Neural cell (in vitro differentiated cells): ENCODE data around the gene SPDEF. TPM values are rescaled to one million over a fixed set of nuclear protein-coding genes. Genes with fewer than 3 reads are reported as not detected.

Source experiments
- H2AFZ ChIP-seq: fragments of 200-600, 300-800 bp; sonication (generic), shearing (Covaris generic); 2 replicates; pipeline ENCODE4 v1.6.0; 2014; ENCODE audit warnings: low read depth, mild to moderate bottlenecking, antibody characterized with exemption, low read length, moderate library complexity
- H3F3A ChIP-seq: fragments of 200-600 bp; shearing (Covaris generic); 2 replicates; pipeline ENCODE4 v1.6.1; 2016; ENCODE audit warnings: mild to moderate bottlenecking, moderate library complexity, mixed read lengths, antibody characterized with exemption, low read length; ENCODE audit not compliant: insufficient read depth, poor library complexity, severe bottlenecking
- H3K27ac ChIP-seq: fragments of 200-600, 300-800 bp; sonication (generic), shearing (Covaris generic); 2 replicates; pipeline ENCODE4 v1.5.1; 2014; ENCODE audit warnings: mild to moderate bottlenecking, low read length, moderate library complexity
- H3K27me3 ChIP-seq: fragments of 300-800, 200-600 bp; sonication (generic), shearing (Covaris generic); 2 replicates; pipeline ENCODE4 v1.6.0; 2014; ENCODE audit warnings: mild to moderate bottlenecking, low read depth, low read length, moderate library complexity; ENCODE audit not compliant: insufficient read depth
- H3K36me3 ChIP-seq: fragments of 300-800, 200-600 bp; sonication (generic), shearing (Covaris generic); 2 replicates; pipeline ENCODE4 v1.5.1; 2014; ENCODE audit warnings: mild to moderate bottlenecking, antibody characterized with exemption, low read length, moderate library complexity; ENCODE audit not compliant: insufficient read depth
- H3K4me2 ChIP-seq: fragments of 300-800, 200-600 bp; sonication (generic), shearing (Covaris generic); 2 replicates; pipeline ENCODE4 v1.6.0; 2014; ENCODE audit warnings: mild to moderate bottlenecking, low read length
- H3K4me3 ChIP-seq: fragments of 300-800, 200-600 bp; sonication (generic), shearing (Covaris generic); 2 replicates; pipeline ENCODE4 v1.5.1; 2014; ENCODE audit warnings: mild to moderate bottlenecking, low read length, moderate library complexity
- H3K79me2 ChIP-seq: fragments of 200-600 bp; shearing (Covaris generic); replicated peaks from 2 replicates; pipeline ENCODE4 v1.6.0; 2014; ENCODE audit warnings: mild to moderate bottlenecking, low read length, moderate library complexity; ENCODE audit not compliant: insufficient read depth
- H3K9ac ChIP-seq: fragments of 300-800, 200-600 bp; sonication (generic), shearing (Covaris generic); 2 replicates; pipeline ENCODE4 v1.6.1; 2016; ENCODE audit warnings: mild to moderate bottlenecking, low read length, mixed read lengths
- H3K9me2 ChIP-seq: fragments of 200-600 bp; shearing (Covaris generic); 2 replicates; pipeline ENCODE4 v1.6.1; 2016; ENCODE audit warnings: mild to moderate bottlenecking, low read length, mixed read lengths; ENCODE audit not compliant: insufficient read depth
- H3K9me3 ChIP-seq: fragments of 200-600, 300-800 bp; sonication (generic), shearing (Covaris generic); 2 replicates; pipeline ENCODE4 v1.6.1; 2016; ENCODE audit warnings: mild to moderate bottlenecking, mixed run types, low read length, moderate library complexity, mixed read lengths
- H4K20me1 ChIP-seq: fragments of 200-600 bp; shearing (Covaris generic); 2 replicates; pipeline ENCODE4 v1.6.1; 2016; ENCODE audit warnings: mild to moderate bottlenecking, mixed run types; ENCODE audit not compliant: insufficient read depth
- CTCF ChIP-seq: fragments of 450-650 bp; IDR thresholded peaks from 2 replicates; pipeline ENCODE4 v1.5.1; 2014; ENCODE audit warnings: antibody characterized with exemption, mild to moderate bottlenecking, moderate library complexity; ENCODE audit not compliant: poor library complexity, severe bottlenecking
- EP300 ChIP-seq: fragments of 450-650 bp; conservative IDR thresholded peaks from 2 replicates; pipeline ENCODE4 v1.6.1; 2014; ENCODE audit warnings: antibody characterized with exemption, mild to moderate bottlenecking, moderate library complexity; ENCODE audit not compliant: poor library complexity, severe bottlenecking
- EZH2 ChIP-seq: fragments of 200-600, 300-800 bp; shearing (Covaris generic), sonication (generic); IDR thresholded peaks from 2 replicates; pipeline ENCODE4 v1.6.1; 2014; ENCODE audit warnings: antibody characterized with exemption, low read length, borderline replicate concordance, mild to moderate bottlenecking; ENCODE audit not compliant: insufficient read depth, poor library complexity, severe bottlenecking
- MXI1 ChIP-seq: fragments of 450-650 bp; conservative IDR thresholded peaks from 2 replicates; pipeline ENCODE4 v1.6.1; 2014; ENCODE audit warnings: antibody characterized with exemption, mild to moderate bottlenecking; ENCODE audit not compliant: poor library complexity, severe bottlenecking
- POLR2AphosphoS5 ChIP-seq: IDR thresholded peaks from 2 replicates; pipeline ENCODE4 v1.6.1; 2012
- RAD21 ChIP-seq: fragments of 450-650 bp; conservative IDR thresholded peaks from 2 replicates; pipeline ENCODE4 v1.6.1; 2014; ENCODE audit warnings: antibody characterized with exemption, mild to moderate bottlenecking, moderate library complexity
- SMC3 ChIP-seq: fragments of 450-650 bp; conservative IDR thresholded peaks from 2 replicates; pipeline ENCODE4 v1.6.1; 2014; ENCODE audit warnings: antibody characterized with exemption, mild to moderate bottlenecking, moderate library complexity; ENCODE audit not compliant: poor library complexity
- TAF1 ChIP-seq: IDR thresholded peaks from 2 replicates; pipeline ENCODE4 v1.6.1; 2012; ENCODE audit warnings: low read depth
- polyA plus RNA-seq: library from polyadenylated mRNA; depleted of rRNA; stranded (reverse); fragments of >200 nt; gene quantifications from 2 replicates; pipeline ENCODE4 v1.2.3, GENCODE V29; 2014
- TF ChIP-seq, protein P1 (sequence below): IDR thresholded peaks from 2 replicates; pipeline ENCODE4 v1.6.1; 2012; ENCODE audit warnings: borderline replicate concordance

SPDEF gene
- polyA plus RNA-seq, 1 donor from 2014 or later, result 0.36 TPM

DNA sequence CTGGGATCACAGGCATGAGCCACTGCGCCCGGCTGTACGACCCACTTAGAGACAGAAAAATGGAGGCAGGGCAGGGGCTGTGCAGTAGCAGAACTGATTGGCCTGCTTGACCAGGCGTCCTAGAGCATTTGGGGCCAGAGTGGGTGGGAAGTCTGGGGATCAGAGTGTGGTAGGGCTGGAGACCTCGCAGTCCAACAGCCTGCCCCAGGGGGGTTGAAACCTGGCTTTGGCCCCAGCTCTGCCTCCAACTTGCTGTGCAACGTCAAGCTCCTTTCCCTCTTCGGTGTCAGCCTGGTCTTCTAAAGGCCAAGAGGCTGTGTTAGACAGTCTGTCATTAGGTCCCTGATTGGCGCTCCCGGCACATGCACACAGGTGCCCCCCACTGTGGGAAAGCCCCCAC lies 15.3 kb upstream of the SPDEF start:
- H3K9me3 ChIP-seq, result no peaks in the 10 kb centered on the region
- TF ChIP-seq RAD21, result no peak
- TF ChIP-seq EP300, result no peak
- TF ChIP-seq EZH2, result no peak
- TF ChIP-seq POLR2AphosphoS5, result no peak
- TF ChIP-seq SMC3, result no peak
- TF ChIP-seq CTCF, result no peak
- TF ChIP-seq TAF1, result no peak
- TF ChIP-seq MXI1, result no peak
- TF ChIP-seq, protein P1, sequence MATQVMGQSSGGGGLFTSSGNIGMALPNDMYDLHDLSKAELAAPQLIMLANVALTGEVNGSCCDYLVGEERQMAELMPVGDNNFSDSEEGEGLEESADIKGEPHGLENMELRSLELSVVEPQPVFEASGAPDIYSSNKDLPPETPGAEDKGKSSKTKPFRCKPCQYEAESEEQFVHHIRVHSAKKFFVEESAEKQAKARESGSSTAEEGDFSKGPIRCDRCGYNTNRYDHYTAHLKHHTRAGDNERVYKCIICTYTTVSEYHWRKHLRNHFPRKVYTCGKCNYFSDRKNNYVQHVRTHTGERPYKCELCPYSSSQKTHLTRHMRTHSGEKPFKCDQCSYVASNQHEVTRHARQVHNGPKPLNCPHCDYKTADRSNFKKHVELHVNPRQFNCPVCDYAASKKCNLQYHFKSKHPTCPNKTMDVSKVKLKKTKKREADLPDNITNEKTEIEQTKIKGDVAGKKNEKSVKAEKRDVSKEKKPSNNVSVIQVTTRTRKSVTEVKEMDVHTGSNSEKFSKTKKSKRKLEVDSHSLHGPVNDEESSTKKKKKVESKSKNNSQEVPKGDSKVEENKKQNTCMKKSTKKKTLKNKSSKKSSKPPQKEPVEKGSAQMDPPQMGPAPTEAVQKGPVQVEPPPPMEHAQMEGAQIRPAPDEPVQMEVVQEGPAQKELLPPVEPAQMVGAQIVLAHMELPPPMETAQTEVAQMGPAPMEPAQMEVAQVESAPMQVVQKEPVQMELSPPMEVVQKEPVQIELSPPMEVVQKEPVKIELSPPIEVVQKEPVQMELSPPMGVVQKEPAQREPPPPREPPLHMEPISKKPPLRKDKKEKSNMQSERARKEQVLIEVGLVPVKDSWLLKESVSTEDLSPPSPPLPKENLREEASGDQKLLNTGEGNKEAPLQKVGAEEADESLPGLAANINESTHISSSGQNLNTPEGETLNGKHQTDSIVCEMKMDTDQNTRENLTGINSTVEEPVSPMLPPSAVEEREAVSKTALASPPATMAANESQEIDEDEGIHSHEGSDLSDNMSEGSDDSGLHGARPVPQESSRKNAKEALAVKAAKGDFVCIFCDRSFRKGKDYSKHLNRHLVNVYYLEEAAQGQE, result no peak
- H3K4me3 ChIP-seq, result no peak overlapping the region
- H3F3A ChIP-seq, result no peaks in the 10 kb centered on the region
- no peak overlapping the region for H3K4me2 ChIP-seq
- no peak overlapping the region for H2AFZ ChIP-seq
- H3K9ac ChIP-seq, result no peak overlapping the region
- no peaks in the 10 kb centered on the region for H4K20me1 ChIP-seq
- H3K27me3 ChIP-seq, result no peaks in the 10 kb centered on the region
- no peaks in the 10 kb centered on the region for H3K36me3 ChIP-seq
- H3K79me2 ChIP-seq, result no peaks in the 10 kb centered on the region
- H3K9me2 ChIP-seq, result no peaks in the 10 kb centered on the region
- no peak overlapping the region for H3K27ac ChIP-seq

DNA sequence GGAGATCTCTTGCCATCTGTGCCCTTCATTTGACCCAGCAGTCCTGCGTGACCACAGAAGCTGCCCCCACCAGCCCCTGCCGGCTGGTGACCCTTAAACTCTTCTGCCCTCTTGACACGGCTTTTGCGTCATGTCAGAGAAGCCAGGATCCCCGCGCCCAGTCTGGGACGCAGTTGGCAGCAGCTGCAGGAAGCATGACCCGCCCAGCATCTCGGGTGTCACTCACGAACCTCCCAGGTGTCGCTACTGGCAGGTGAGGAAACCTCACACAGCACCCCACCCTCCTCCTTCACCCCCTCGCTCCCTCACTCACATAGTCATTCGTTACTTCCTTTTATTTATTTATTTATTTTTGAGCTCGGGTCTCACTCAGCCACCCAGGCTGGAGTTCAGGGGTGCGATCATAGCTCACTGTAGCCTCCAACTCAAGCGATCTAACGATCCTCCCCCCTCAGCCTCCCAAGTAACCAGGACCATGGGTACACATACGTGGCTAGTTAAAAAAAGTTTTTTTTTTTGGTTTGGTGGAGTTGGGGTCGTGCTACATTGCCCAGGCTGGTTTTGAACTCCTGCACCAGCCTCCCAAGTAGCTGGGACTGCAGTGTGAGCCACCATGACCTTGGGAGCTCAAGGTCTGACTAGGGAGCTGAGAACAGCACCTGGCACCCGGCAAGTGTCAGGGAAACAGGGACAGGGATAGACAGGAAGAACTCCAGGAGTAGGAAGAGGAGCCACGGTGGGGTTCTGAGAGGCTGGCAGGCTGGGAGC lies 14.1 kb upstream of the SPDEF start:
- Histone ChIP-seq H3K79me2 (no peaks in the 10 kb centered on the region), H2AFZ (no peak overlapping the region), H3K9me2 (no peaks in the 10 kb centered on the region), H3K9ac (no peak overlapping the region), H3K27me3 (no peaks in the 10 kb centered on the region), H4K20me1 (no peaks in the 10 kb centered on the region), H3K9me3 (no peaks in the 10 kb centered on the region), H3K4me3 (no peak overlapping the region), H3K4me2 (no peak overlapping the region), H3K27ac (no peak overlapping the region), H3K36me3 (no peaks in the 10 kb centered on the region), H3F3A (no peaks in the 10 kb centered on the region)
- TF ChIP-seq TAF1, result no peak
- TF ChIP-seq, protein P1, result no peak
- TF ChIP-seq RAD21, result no peak
- TF ChIP-seq MXI1, result no peak
- TF ChIP-seq EP300, result no peak
- TF ChIP-seq EZH2, result no peak
- TF ChIP-seq CTCF, result no peak
- TF ChIP-seq POLR2AphosphoS5, result no peak
- no peak for TF ChIP-seq SMC3
